Ishikawa (cell line): ENCODE measurements around the gene GALNT1.

Experiments
- CEBPB ChIP-seq: IDR thresholded peaks from 2 replicates; pipeline ENCODE4 v1.6.1; 2012
- CREB1 ChIP-seq: IDR thresholded peaks from 2 replicates; pipeline ENCODE4 v1.6.1; 2012; ENCODE audit warnings: low read depth
- EGR1 ChIP-seq: IDR thresholded peaks from 2 replicates; pipeline ENCODE4 v1.6.1; 2012
- EP300 ChIP-seq: IDR thresholded peaks from 2 replicates; pipeline ENCODE4 v1.6.1; 2012; ENCODE audit warnings: borderline replicate concordance
- FOXM1 ChIP-seq: IDR thresholded peaks from 2 replicates; pipeline ENCODE4 v1.6.1; 2012; ENCODE audit warnings: low read depth, borderline replicate concordance
- MAX ChIP-seq: IDR thresholded peaks from 2 replicates; pipeline ENCODE4 v1.6.1; 2012
- NFIC ChIP-seq: IDR thresholded peaks from 2 replicates; pipeline ENCODE4 v1.6.1; 2012
- RAD21 ChIP-seq: IDR thresholded peaks from 2 replicates; pipeline ENCODE4 v1.6.1; 2012; ENCODE audit warnings: low read depth
- REST ChIP-seq: IDR thresholded peaks from 2 replicates; pipeline ENCODE4 v1.6.1; 2012; ENCODE audit warnings: low read depth, mild to moderate bottlenecking
- TAF1 ChIP-seq: IDR thresholded peaks from 2 replicates; pipeline ENCODE4 v1.6.1; 2012; ENCODE audit warnings: low read depth, mild to moderate bottlenecking
- TCF12 ChIP-seq: IDR thresholded peaks from 2 replicates; pipeline ENCODE4 v1.6.1; 2012; ENCODE audit warnings: low read depth
- TEAD4 ChIP-seq: IDR thresholded peaks from 2 replicates; pipeline ENCODE4 v1.6.1; 2012
- USF1 ChIP-seq: IDR thresholded peaks from 2 replicates; pipeline ENCODE4 v1.6.1; 2012
- YY1 ChIP-seq: IDR thresholded peaks from 2 replicates; pipeline ENCODE4 v1.6.1; 2012; ENCODE audit warnings: low read depth
- ZBTB7A ChIP-seq: IDR thresholded peaks from 2 replicates; pipeline ENCODE4 v1.6.1; 2012; ENCODE audit warnings: low read depth

GALNT1 gene

GRCh38 chr18:35715139-35715538, 133.6 kb downstream of the GALNT1 start:
- TF ChIP-seq USF1 (no peak), TEAD4 (no peak), MAX (no peak)

GRCh38 chr18:35716169-35716831, 134.8 kb downstream of the GALNT1 start:
- TF ChIP-seq CREB1 (no peak), TEAD4 (no peak), EP300 (no peak), RAD21 (no peak), MAX (no peak), EGR1 (no peak), USF1 (no peak), REST (no peak), NFIC (no peak), YY1 (no peak), TAF1 (no peak), ZBTB7A (no peak), CEBPB (no peak), FOXM1 (no peak), TCF12 (no peak)

- TF ChIP-seq REST = no peak
- TF ChIP-seq CEBPB = no peak
- TF ChIP-seq EP300 = no peak
- TF ChIP-seq FOXM1 = no peak
- TF ChIP-seq TEAD4 = no peak
- no peak for TF ChIP-seq TCF12
- no peak for TF ChIP-seq RAD21
- no peak for TF ChIP-seq EGR1
- no peak for TF ChIP-seq YY1
Measured at GRCh38 chr18:35717182-35717581, 135.6 kb downstream of the GALNT1 start.

GRCh38 chr18:35721431-35722081, 140.0 kb downstream of the GALNT1 start:
- TF ChIP-seq ZBTB7A (no peak), REST (no peak), TCF12 (no peak), TAF1 (no peak), YY1 (no peak), USF1 (no peak), FOXM1 (no peak), EP300 (no peak), RAD21 (no peak), NFIC (no peak), CREB1 (no peak), MAX (no peak), EGR1 (no peak), CEBPB (no peak), TEAD4 (no peak)
